DOHH2 (cell line): ENCODE results near the gene DPH6.

Source experiments
- H3F3A ChIP-seq: fragments of 200-600 bp; sonication (generic), shearing (Covaris generic); 2 replicates; pipeline ENCODE4 v1.6.0; 2016; ENCODE audit warnings: antibody characterized with exemption, mild to moderate bottlenecking; ENCODE audit not compliant: control insufficient read depth, insufficient read depth
- H3K27ac ChIP-seq: fragments of 200-600 bp; sonication (generic); 2 replicates; pipeline ENCODE4 v1.5.1; 2014; ENCODE audit warnings: low read depth, mild to moderate bottlenecking, low read length, moderate library complexity
- H3K27me3 ChIP-seq: fragments of 200-600 bp; sonication (generic); 2 replicates; pipeline ENCODE4 v1.6.1; 2014; ENCODE audit warnings: mild to moderate bottlenecking, low read length, mixed read lengths; ENCODE audit not compliant: control insufficient read depth
- H3K36me3 ChIP-seq: fragments of 200-600 bp; sonication (generic); 2 replicates; pipeline ENCODE4 v1.6.1; 2014; ENCODE audit warnings: mild to moderate bottlenecking, low read length, moderate library complexity, mixed read lengths; ENCODE audit not compliant: control insufficient read depth
- H3K4me1 ChIP-seq: fragments of 200-600 bp; sonication (generic); 2 replicates; pipeline ENCODE4 v1.6.1; 2014; ENCODE audit warnings: mild to moderate bottlenecking, low read length, mixed read lengths; ENCODE audit not compliant: control insufficient read depth
- H3K4me2 ChIP-seq: fragments of 200-600 bp; sonication (generic); 2 replicates; pipeline ENCODE4 v1.6.0; 2014; ENCODE audit warnings: mild to moderate bottlenecking, low read length, moderate library complexity
- H3K4me3 ChIP-seq: fragments of 200-600 bp; sonication (generic); 2 replicates; pipeline ENCODE4 v1.5.1; 2014; ENCODE audit warnings: mild to moderate bottlenecking, low read length, mixed read lengths
- H3K79me2 ChIP-seq: fragments of 200-600 bp; sonication (generic); 2 replicates; pipeline ENCODE4 v1.6.1; 2014; ENCODE audit warnings: mild to moderate bottlenecking, low read length, mixed read lengths; ENCODE audit not compliant: control insufficient read depth
- H3K9me2 ChIP-seq: fragments of 200-600 bp; sonication (generic); replicated peaks from 2 replicates; pipeline ENCODE4 v1.6.1; 2014; ENCODE audit warnings: mild to moderate bottlenecking, low read length, mixed read lengths; ENCODE audit not compliant: control insufficient read depth
- H3K9me3 ChIP-seq: fragments of 200-600 bp; sonication (generic); 2 replicates; pipeline ENCODE4 v1.6.1; 2014; ENCODE audit warnings: antibody characterized with exemption, low read length, mixed read lengths; ENCODE audit not compliant: control insufficient read depth, insufficient read depth
- H4K20me1 ChIP-seq: fragments of 200-600 bp; sonication (generic); 2 replicates; pipeline ENCODE4 v1.6.0; 2014; ENCODE audit warnings: low read depth, mild to moderate bottlenecking, antibody characterized with exemption, low read length, moderate library complexity; ENCODE audit not compliant: control insufficient read depth, insufficient read depth
- EZH2phosphoT487 ChIP-seq: fragments of 200-600 bp; sonication (generic); IDR thresholded peaks from 2 replicates; pipeline ENCODE4 v1.6.1; 2017; ENCODE audit warnings: borderline replicate concordance, mild to moderate bottlenecking, antibody characterized with exemption, low read length, moderate library complexity, mixed read lengths
- TF ChIP-seq, protein P1 (sequence below): fragments of 200-600 bp; sonication (generic); IDR thresholded peaks from one replicate; pipeline ENCODE4 v1.5.1; 2014; ENCODE audit warnings: antibody characterized with exemption, mild to moderate bottlenecking, low read depth, low read length; ENCODE audit not compliant: poor library complexity, severe bottlenecking

Gene DPH6

DNA sequence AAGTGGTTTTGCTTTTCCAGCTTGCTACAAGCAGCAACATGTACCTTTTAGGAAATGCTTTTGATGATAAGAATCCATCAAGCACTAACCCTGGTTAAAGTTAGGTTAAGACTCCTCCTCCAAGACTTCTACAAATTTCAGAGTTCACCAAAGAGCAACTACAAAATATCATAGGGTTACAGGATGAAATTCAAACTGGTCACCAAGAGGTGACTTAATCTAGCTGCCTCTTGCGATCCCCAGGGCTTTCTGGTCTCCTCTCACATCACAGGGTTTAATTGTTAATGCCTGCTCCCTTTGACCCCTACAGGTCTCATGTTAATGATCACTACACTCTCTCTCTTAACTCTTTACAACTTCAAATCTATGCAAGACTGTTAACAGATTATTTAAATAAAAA, 66.5 kb downstream of the DPH6 start:
- Histone ChIP-seq H3K27ac (no peak overlapping the region), H3F3A (no peaks in the 10 kb centered on the region), H3K4me1 (no peaks in the 10 kb centered on the region), H4K20me1 (no peaks in the 10 kb centered on the region), H3K36me3 (no peaks in the 10 kb centered on the region), H3K4me3 (no peak overlapping the region), H3K9me2 (no peaks in the 10 kb centered on the region), H3K4me2 (no peak overlapping the region), H3K9me3 (no peaks in the 10 kb centered on the region), H3K27me3 (no peaks in the 10 kb centered on the region), H3K79me2 (no peaks in the 10 kb centered on the region)
- TF ChIP-seq EZH2phosphoT487, result no peak
- TF ChIP-seq, protein P1, sequence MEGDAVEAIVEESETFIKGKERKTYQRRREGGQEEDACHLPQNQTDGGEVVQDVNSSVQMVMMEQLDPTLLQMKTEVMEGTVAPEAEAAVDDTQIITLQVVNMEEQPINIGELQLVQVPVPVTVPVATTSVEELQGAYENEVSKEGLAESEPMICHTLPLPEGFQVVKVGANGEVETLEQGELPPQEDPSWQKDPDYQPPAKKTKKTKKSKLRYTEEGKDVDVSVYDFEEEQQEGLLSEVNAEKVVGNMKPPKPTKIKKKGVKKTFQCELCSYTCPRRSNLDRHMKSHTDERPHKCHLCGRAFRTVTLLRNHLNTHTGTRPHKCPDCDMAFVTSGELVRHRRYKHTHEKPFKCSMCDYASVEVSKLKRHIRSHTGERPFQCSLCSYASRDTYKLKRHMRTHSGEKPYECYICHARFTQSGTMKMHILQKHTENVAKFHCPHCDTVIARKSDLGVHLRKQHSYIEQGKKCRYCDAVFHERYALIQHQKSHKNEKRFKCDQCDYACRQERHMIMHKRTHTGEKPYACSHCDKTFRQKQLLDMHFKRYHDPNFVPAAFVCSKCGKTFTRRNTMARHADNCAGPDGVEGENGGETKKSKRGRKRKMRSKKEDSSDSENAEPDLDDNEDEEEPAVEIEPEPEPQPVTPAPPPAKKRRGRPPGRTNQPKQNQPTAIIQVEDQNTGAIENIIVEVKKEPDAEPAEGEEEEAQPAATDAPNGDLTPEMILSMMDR, result no peak

DNA sequence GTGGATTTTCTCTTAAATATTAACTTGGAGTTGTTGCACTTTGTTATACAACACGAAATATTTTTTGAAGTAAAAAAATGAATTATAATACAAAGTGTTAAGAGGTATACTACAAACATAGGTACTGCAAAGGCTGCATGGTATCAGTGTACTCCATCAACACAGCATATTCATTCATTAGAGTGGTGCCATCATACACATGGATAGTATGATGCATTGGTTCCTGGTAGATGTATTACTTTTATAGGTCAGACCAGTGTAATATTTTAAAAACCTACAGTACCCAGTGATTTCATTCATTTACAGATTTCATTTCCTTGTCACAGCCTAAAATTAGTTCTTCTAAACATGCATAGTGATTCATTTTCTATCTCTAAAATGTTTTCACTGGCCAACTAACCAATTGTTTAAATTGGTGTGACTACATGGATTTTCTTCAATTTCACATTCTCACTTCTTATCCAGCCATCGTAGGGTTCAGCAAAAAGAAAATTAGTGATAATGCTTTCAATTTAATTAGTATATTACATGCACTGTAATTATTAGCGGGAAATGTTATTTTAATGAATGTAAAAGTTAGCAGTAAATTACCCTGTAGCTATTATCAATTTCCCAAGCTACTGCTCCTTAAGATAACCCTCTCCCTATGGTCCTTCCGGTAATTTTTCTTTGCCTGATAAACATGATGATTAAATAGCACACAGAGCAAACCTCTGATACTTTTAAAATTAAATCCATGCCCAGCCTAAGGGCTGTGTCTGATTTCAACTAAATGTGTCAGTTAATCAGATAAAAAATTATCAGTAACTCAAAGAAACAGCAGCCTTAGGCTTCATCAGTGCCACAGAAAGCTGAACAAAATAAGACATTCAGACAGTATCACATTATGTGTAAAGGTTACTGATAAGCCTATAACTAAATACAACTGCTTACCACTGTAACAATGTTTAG, 68.4 kb downstream of the DPH6 start:
- no peak overlapping the region for H3K4me3 ChIP-seq
- no peaks in the 10 kb centered on the region for H3K79me2 ChIP-seq
- H3K9me2 ChIP-seq, result no peaks in the 10 kb centered on the region
- TF ChIP-seq EZH2phosphoT487, result no peak
- TF ChIP-seq, protein P1, result no peak
- no peaks in the 10 kb centered on the region for H3K27me3 ChIP-seq
- H3K9me3 ChIP-seq, result no peaks in the 10 kb centered on the region
- no peaks in the 10 kb centered on the region for H3K36me3 ChIP-seq
- no peaks in the 10 kb centered on the region for H4K20me1 ChIP-seq
- H3K4me2 ChIP-seq, result no peak overlapping the region
- H3K4me1 ChIP-seq, result no peaks in the 10 kb centered on the region
- H3F3A ChIP-seq, result no peaks in the 10 kb centered on the region
- no peak overlapping the region for H3K27ac ChIP-seq

DNA sequence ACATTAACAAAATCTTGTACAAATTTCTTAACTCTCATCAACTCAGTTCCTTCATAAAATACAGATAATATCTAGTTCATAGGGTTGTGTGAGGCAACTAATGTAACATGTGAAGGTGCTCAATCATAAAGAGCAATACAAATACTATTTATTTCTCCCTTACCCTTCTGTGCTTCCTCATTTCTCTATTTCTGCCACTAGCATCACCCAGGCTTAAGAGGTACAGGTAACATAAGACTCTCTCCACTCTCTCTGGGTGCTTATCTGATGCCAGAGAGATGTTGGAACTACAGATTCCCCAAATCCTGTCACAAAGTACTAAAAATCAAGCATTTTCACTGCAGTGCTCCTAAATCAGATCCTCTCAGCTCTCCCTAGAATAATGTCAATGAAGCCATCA, 74.9 kb downstream of the DPH6 start:
- no peaks in the 10 kb centered on the region for H3K36me3 ChIP-seq
- H3K27me3 ChIP-seq, result no peaks in the 10 kb centered on the region
- no peaks in the 10 kb centered on the region for H3K9me2 ChIP-seq
- H4K20me1 ChIP-seq, result no peaks in the 10 kb centered on the region
- H3K79me2 ChIP-seq, result no peaks in the 10 kb centered on the region
- H3F3A ChIP-seq, result no peaks in the 10 kb centered on the region
- no peak overlapping the region for H3K27ac ChIP-seq
- H3K4me1 ChIP-seq, result no peaks in the 10 kb centered on the region
- no peaks in the 10 kb centered on the region for H3K9me3 ChIP-seq
- no peak overlapping the region for H3K4me2 ChIP-seq
- no peak for TF ChIP-seq EZH2phosphoT487
- TF ChIP-seq, protein P1, result no peak
- H3K4me3 ChIP-seq, result no peak overlapping the region
